Hematopoietic multipotent progenitor cell treated with erythropoietin and hydrocortisone succinate and interleukin-3 and kit ligand, for 6 days (in vitro differentiated cells): ENCODE results near the gene ASIC4.

Source experiments
- DNase-seq: peaks from one replicate; pipeline ENCODE4 v3.0.0-alpha.2; 2015

Gene ASIC4

GRCh38 chr2:219514196-219514761 lies at the start of gene ASIC4:
Gene ASIC4, plus strand, starts transcription at chr2:219514482. Its CDS starts 243 bp downstream, at chr2:219514725.
- DNase-seq = peak; percentile 95

GRCh38 chr2:219465659-219466561 lies 48.4 kb upstream of the ASIC4 start:
- no peak for DNase-seq

- no peak for DNase-seq
Measured at GRCh38 chr2:219466816-219467735, 47.2 kb upstream of the ASIC4 start.

GRCh38 chr2:219467736-219468075 lies 46.6 kb upstream of the ASIC4 start:
- no peak for DNase-seq

- no peak for DNase-seq
Measured at GRCh38 chr2:219468410-219469185, 45.7 kb upstream of the ASIC4 start.

GRCh38 chr2:219469186-219469724 lies 45.0 kb upstream of the ASIC4 start:
- no peak for DNase-seq

GRCh38 chr2:219470429-219470828 lies 43.9 kb upstream of the ASIC4 start:
- DNase-seq = no peak

GRCh38 chr2:219471476-219472371 lies 42.6 kb upstream of the ASIC4 start:
- no peak for DNase-seq

GRCh38 chr2:219472629-219473187 lies 41.6 kb upstream of the ASIC4 start:
- no peak for DNase-seq

- DNase-seq = no peak
Measured at GRCh38 chr2:219473511-219473910, 40.8 kb upstream of the ASIC4 start.

- DNase-seq = peak; percentile 33
Measured at GRCh38 chr2:219474285-219475060, 39.8 kb upstream of the ASIC4 start.

- DNase-seq = peak; percentile 31
Measured at GRCh38 chr2:219475278-219475677, 39.0 kb upstream of the ASIC4 start.

- DNase-seq = peak; percentile 83
Measured at GRCh38 chr2:219475697-219476651, 38.3 kb upstream of the ASIC4 start.

GRCh38 chr2:219476652-219477151 lies 37.6 kb upstream of the ASIC4 start:
- DNase-seq = no peak

- no peak for DNase-seq
Measured at GRCh38 chr2:219477179-219477578, 37.1 kb upstream of the ASIC4 start.

- DNase-seq = no peak
Measured at GRCh38 chr2:219477815-219478214, 36.5 kb upstream of the ASIC4 start.

GRCh38 chr2:219478916-219479315 lies 35.4 kb upstream of the ASIC4 start:
- no peak for DNase-seq

- DNase-seq = no peak
Measured at GRCh38 chr2:219480004-219480403, 34.3 kb upstream of the ASIC4 start.
